ENCODE results near the gene KLF14. TPM values are rescaled to one million over a fixed set of nuclear protein-coding genes. Genes with fewer than 3 reads are reported as not detected.
A peak's percentile ranks its signal among the peaks of the same experiment; 100 is the strongest.

The KLF14 gene
- polyA plus RNA-seq, 1 of the 3 experiments (the other 2 are of a cell fraction), result 0.02 TPM

- TF ChIP-seq TEAD4 (IDR thresholded peaks at IDR 0.05; ENCODE audit: borderline replicate concordance, insufficient read depth) (no peak), FOXJ3 (CRISPR knock-in tag; IDR thresholded peaks at IDR 0.05) (no peak), YY1 (IDR thresholded peaks at IDR 0.05; ENCODE audit: low read depth) (no peak), CHD2 (IDR thresholded peaks at IDR 0.05; ENCODE audit: low read length, partially characterized antibody) (peak; percentile 24), CTCF (IDR thresholded peaks at IDR 0.05) (peak; percentile 84), ELF1 (IDR thresholded peaks at IDR 0.05) (no peak), TAF1 (IDR thresholded peaks at IDR 0.05; ENCODE audit: borderline replicate concordance, low read depth, low read length) (no peak), RFX5 (IDR thresholded peaks at IDR 0.05; ENCODE audit: low read length) (peak; percentile 79), RAD21 (IDR thresholded peaks at IDR 0.05; ENCODE audit: low read length) (peak; percentile 99), USF2 (IDR thresholded peaks at IDR 0.05; ENCODE audit: borderline replicate concordance, low read depth, low read length) (no peak), RCOR1 (IDR thresholded peaks at IDR 0.05; ENCODE audit: low read length) (0 out of 2 replicates have a peak, but pooled peaks have one; percentile 18), MXI1 (IDR thresholded peaks at IDR 0.05; ENCODE audit: low read depth, low read length) (no peak; the same call in 1 of the 2 replicates), USF1 (IDR thresholded peaks at IDR 0.05; ENCODE audit: borderline replicate concordance, low read depth) (no peak), POLR2AphosphoS5 (IDR thresholded peaks at IDR 0.05; ENCODE audit: low read depth, low read length) (no peak), FOXM1 (IDR thresholded peaks at IDR 0.05; ENCODE audit: low read depth) (no peak), GATA2 (CRISPR knock-in tag; IDR thresholded peaks at IDR 0.05) (no peak), SIN3A (IDR thresholded peaks at IDR 0.05; ENCODE audit: borderline replicate concordance, low read depth, low read length) (no peak), NFIC (IDR thresholded peaks at IDR 0.05; ENCODE audit: borderline replicate concordance) (no peak), TCF12 (IDR thresholded peaks at IDR 0.05) (no peak), GABPA (IDR thresholded peaks at IDR 0.05; ENCODE audit: low read depth) (no peak), SMC3 (IDR thresholded peaks at IDR 0.05; ENCODE audit: low read depth, low read length) (peak; percentile 94), RXRA (IDR thresholded peaks at IDR 0.05; ENCODE audit: borderline replicate concordance, low read depth) (no peak)
- TF ChIP-seq, protein P1, sequence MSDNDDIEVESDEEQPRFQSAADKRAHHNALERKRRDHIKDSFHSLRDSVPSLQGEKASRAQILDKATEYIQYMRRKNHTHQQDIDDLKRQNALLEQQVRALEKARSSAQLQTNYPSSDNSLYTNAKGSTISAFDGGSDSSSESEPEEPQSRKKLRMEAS (IDR thresholded peaks at IDR 0.05; ENCODE audit: low read depth), result no peak
Observed at GRCh38 chr7:130721486-130722277, 12.3 kb downstream of the KLF14 start (continued).

All from SK-N-SH (cell line).